Fibroblast of the aortic adventitia (primary cell): ENCODE data around the gene GREM2. TPM values are rescaled to one million over a fixed set of nuclear protein-coding genes. Genes with fewer than 3 reads are reported as not detected.

Source experiments
- DNase-seq: peaks from one replicate; pipeline ENCODE4 v3.0.0-alpha.2; 2010; ENCODE audit warnings: low read depth
- H3K4me3 ChIP-seq: 2 replicates; pipeline ENCODE4 v1.5.1; 2011; ENCODE audit warnings: low read depth, mild to moderate bottlenecking, control low read depth, low read length, moderate library complexity
- CTCF ChIP-seq: IDR thresholded peaks from 2 replicates; pipeline ENCODE4 v1.5.1; 2011; ENCODE audit warnings: mild to moderate bottlenecking, low read length, control low read depth, inconsistent platforms; ENCODE audit not compliant: insufficient read depth
- total RNA-seq: library from RNA; depleted of rRNA; stranded (reverse); fragments of >200 nt; gene quantifications from 2 replicates; pipeline ENCODE4 v1.2.3, GENCODE V29; 2012; ENCODE audit warnings: low replicate concordance

Gene GREM2
- total RNA-seq, 1 donor, result 26.8 TPM

- no peak overlapping the region for H3K4me3 ChIP-seq
- no peak for TF ChIP-seq CTCF
- no peak for DNase-seq
These were observed 114.0 kb downstream of the GREM2 start for GRCh38 chr1:240497908-240498307.

- no peak for DNase-seq
- no peak for TF ChIP-seq CTCF
- no peak overlapping the region for H3K4me3 ChIP-seq
These were observed 115.0 kb downstream of the GREM2 start for GRCh38 chr1:240496941-240497340.

GRCh38 chr1:240496356-240496755 is 115.6 kb downstream of the GREM2 start:
- no peak for TF ChIP-seq CTCF
- no peak for DNase-seq
- H3K4me3 ChIP-seq, result no peak overlapping the region

- no peak overlapping the region for H3K4me3 ChIP-seq
- no peak for DNase-seq
- no peak for TF ChIP-seq CTCF
These were observed 116.4 kb downstream of the GREM2 start for GRCh38 chr1:240495601-240496000.

- H3K4me3 ChIP-seq, result peak overlapping the region; percentile 5
- DNase-seq, result no peak
- peak; percentile 39 for TF ChIP-seq CTCF
These were observed 119.0 kb downstream of the GREM2 start for GRCh38 chr1:240492832-240493440.

GRCh38 chr1:240491796-240492195 is 120.2 kb downstream of the GREM2 start:
- no peak for DNase-seq
- no peak overlapping the region for H3K4me3 ChIP-seq
- no peak for TF ChIP-seq CTCF

GRCh38 chr1:240491156-240491555 is 120.8 kb downstream of the GREM2 start:
- DNase-seq, result peak; percentile 24

More at GRCh38 chr1:240491156-240491555, 120.8 kb downstream of the GREM2 start:
- no peak for TF ChIP-seq CTCF
- no peak overlapping the region for H3K4me3 ChIP-seq
